H1 (cell line): ENCODE results near the gene SHMT2. TPM values are rescaled to one million over a fixed set of nuclear protein-coding genes. Genes with fewer than 3 reads are reported as not detected.

Source experiments
- ATF2 ChIP-seq: IDR thresholded peaks from 2 replicates; pipeline ENCODE4 v1.6.1; 2012; ENCODE audit warnings: low read length, inconsistent platforms
- CHD7 ChIP-seq: fragments of 300-600 bp; sonication (generic); IDR thresholded peaks from 2 replicates; pipeline ENCODE4 v1.7.1; 2012; ENCODE audit warnings: low read length, moderate library complexity, mild to moderate bottlenecking, inconsistent platforms; ENCODE audit not compliant: insufficient replicate concordance
- NRF1 ChIP-seq: IDR thresholded peaks from 2 replicates; pipeline ENCODE4 v1.6.1; 2011; ENCODE audit warnings: mild to moderate bottlenecking, low read depth, low read length, improper control_type of control experiment
- PHF8 ChIP-seq: fragments of 200-600 bp; sonication (generic); conservative IDR thresholded peaks from 2 replicates; pipeline ENCODE4 v1.7.1; 2012; ENCODE audit warnings: low read depth, mild to moderate bottlenecking, inconsistent platforms, low read length, moderate library complexity
- RAD21 ChIP-seq, 2 experiments: IDR thresholded peaks in 1 of 2; conservative IDR thresholded peaks in 1 of 2; 2 replicates each; pipeline ENCODE4 v1.6.1; 2011; ENCODE audit warnings: low read depth in 2 of 2, low read length in 2 of 2, improper control_type of control experiment in 1 of 2, inconsistent platforms in 1 of 2, mild to moderate bottlenecking in 1 of 2, moderate library complexity in 1 of 2
- TAF1 ChIP-seq: IDR thresholded peaks from 2 replicates; pipeline ENCODE4 v1.6.1; 2011; ENCODE audit warnings: mild to moderate bottlenecking, low read depth, low read length
- TEAD4 ChIP-seq: IDR thresholded peaks from 2 replicates; pipeline ENCODE4 v1.6.1; 2012; ENCODE audit warnings: low read depth, low read length, inconsistent platforms, mixed read lengths
- USF2 ChIP-seq: IDR thresholded peaks from 2 replicates; pipeline ENCODE4 v1.6.1; 2011; ENCODE audit warnings: low read length, improper control_type of control experiment
- polyA plus RNA-seq, 7 experiments: library from polyadenylated mRNA; depleted of rRNA in 3 of 7; stranded (reverse) in 5 of 7; unstranded in 2 of 7; fragments of >200 nt in 5 of 7; fragments of 200-250 nt in 2 of 7; gene quantifications; 1 replicate in 5 of 7; 2 replicates in 1 of 7; 4 replicates in 1 of 7; pipeline versions ENCODE4 v1.2.1 to v1.2.3, GENCODE V29; 2011 to 2013; ENCODE audit warnings: missing spikeins in 2 of 7, mixed read lengths in 2 of 7
- total RNA-seq: library from RNA; stranded (reverse); fragmentation: NEBNext Ultra II Directional; extraction: Animal tissue kit (Norgen Biotek cat#: 25700); gene quantifications from 2 replicates; pipeline ENCODE4 v1.2.1, GENCODE V29; 2021

Gene SHMT2
- total and polyA plus RNA-seq, 2 of the 8 experiments (the other 6 are each of a cell fraction or from before 2014, with no cell fraction given), result 274 to 520 TPM

GRCh38 chr12:57192920-57193319, 36.6 kb upstream of the SHMT2 start (continued):
- TF ChIP-seq CHD7 (no peak), USF2 (no peak), NRF1 (no peak), RAD21 (IDR thresholded peaks at IDR 0.05 in 1 of 2, conservative IDR thresholded peaks at IDR 0.05 in 1 of 2; ENCODE audit: low read depth in 2 of 2, low read length in 2 of 2) (no peak), TEAD4 (no peak), ATF2 (no peak), TAF1 (no peak), PHF8 (no peak)
